Measurements from ENCODE around the gene OR10A3. TPM values are rescaled to one million over a fixed set of nuclear protein-coding genes. Genes with fewer than 3 reads are reported as not detected.

OR10A3 gene
- total RNA-seq, 2 donors from 2014 or later, result not detected

DNA sequence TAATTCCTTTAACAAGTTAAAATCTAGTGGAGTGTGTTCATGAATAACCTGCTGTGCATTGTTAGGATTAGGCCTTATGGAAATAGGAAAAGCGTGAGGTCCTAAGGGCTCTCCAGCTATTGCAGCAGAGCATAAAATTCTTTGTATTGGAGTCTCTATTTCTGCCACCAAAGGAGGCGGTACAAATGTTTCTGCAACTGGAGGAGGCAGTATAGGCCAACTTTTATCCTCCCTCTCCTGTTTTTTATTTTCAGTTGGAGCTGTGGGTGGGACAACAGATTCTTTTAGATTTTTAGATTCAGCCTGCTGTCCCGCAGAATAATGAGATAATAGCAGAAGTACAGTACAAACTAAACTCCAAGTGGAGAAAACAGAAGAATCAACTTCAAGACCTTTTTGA is 36.6 kb downstream of the OR10A3 start:
- Histone ChIP-seq H3K4me1 (no peaks in the 10 kb centered on the region), H3K27me3 (no peaks in the 10 kb centered on the region)

DNA sequence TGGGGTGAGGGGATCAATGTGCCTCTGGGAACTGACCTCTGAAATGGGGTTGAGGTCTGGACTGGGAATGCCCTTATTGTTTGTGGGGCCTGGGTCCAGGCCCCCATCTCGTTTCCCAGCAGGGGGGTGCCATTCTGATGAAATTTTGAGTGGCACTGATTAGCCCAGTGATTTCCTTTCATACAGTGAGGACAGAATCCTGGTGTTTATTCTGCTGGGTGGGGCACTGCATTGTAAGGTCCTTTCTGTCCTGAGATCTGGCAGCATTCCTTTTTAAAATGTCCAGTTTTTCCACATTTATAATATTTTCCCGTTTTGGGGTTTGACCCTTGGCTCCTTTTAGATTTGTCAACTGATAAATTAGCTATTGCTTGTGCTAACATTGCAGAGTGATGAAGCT is 37.6 kb downstream of the OR10A3 start:
- Histone ChIP-seq H3K4me3 (no peak overlapping the region), H3K27me3 (no peaks in the 10 kb centered on the region), H3K27ac (no peak overlapping the region), H3K9me3 (no peaks in the 10 kb centered on the region), H3K36me3 (no peaks in the 10 kb centered on the region), H3K4me1 (no peaks in the 10 kb centered on the region)
- no peak for TF ChIP-seq CTCF (IDR thresholded peaks at IDR 0.05)
- no peak for DNase-seq (ENCODE audit: low spot score)

More for the DNA sequence above, 36.6 kb downstream of the OR10A3 start:
- Histone ChIP-seq H3K9me3 (no peaks in the 10 kb centered on the region), H3K4me3 (no peak overlapping the region), H3K36me3 (no peaks in the 10 kb centered on the region), H3K27ac (no peak overlapping the region)
- no peak for DNase-seq (ENCODE audit: low spot score)
- no peak for TF ChIP-seq CTCF (IDR thresholded peaks at IDR 0.05)

DNA sequence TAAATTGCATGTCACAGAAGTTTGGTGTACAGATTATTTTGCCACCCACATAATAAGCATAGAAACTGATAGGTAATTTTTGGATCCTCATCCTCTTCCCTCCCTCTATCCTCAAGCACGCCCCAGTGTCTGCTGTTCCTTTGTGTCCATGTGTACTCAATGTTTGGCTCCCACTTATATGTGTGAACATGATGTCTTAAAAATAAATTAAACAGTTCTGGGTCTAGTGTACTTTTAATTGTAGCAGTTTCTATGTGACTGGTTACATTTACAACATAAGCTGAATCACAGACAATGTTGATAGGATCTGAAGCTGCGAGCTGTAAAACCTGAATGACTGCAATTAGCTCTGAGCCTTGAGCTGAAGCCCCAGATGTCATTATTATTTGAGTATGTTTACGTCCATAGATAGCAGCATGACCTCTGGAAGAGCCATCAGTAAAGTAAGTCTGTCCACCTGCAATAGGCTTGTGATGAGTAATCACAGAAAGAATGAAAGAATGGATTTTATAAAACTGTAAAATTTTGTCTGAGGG is 40.1 kb downstream of the OR10A3 start:
- Histone ChIP-seq H3K4me1 (no peaks in the 10 kb centered on the region), H3K27ac (no peak overlapping the region), H3K27me3 (no peaks in the 10 kb centered on the region), H3K9me3 (no peaks in the 10 kb centered on the region), H3K4me3 (no peak overlapping the region), H3K36me3 (no peaks in the 10 kb centered on the region)
- no peak for DNase-seq (ENCODE audit: low spot score)
- TF ChIP-seq CTCF (IDR thresholded peaks at IDR 0.05), result no peak

GRCh38 chr11:7900686-7901085 is 40.8 kb downstream of the OR10A3 start:
- no peaks in the 10 kb centered on the region for H3K9me3 ChIP-seq
- no peak overlapping the region for H3K4me3 ChIP-seq
- no peaks in the 10 kb centered on the region for H3K4me1 ChIP-seq
- H3K36me3 ChIP-seq, result no peaks in the 10 kb centered on the region
- no peak for TF ChIP-seq CTCF (IDR thresholded peaks at IDR 0.05)
- H3K27me3 ChIP-seq, result no peaks in the 10 kb centered on the region
- no peak overlapping the region for H3K27ac ChIP-seq
- DNase-seq (ENCODE audit: low spot score), result no peak

GRCh38 chr11:7899418-7899817 is 42.1 kb downstream of the OR10A3 start:
- TF ChIP-seq CTCF (IDR thresholded peaks at IDR 0.05), result no peak
- no peak overlapping the region for H3K4me3 ChIP-seq
- H3K27me3 ChIP-seq, result no peaks in the 10 kb centered on the region
- no peak for DNase-seq (ENCODE audit: low spot score)
- H3K36me3 ChIP-seq, result no peaks in the 10 kb centered on the region
- no peak overlapping the region for H3K27ac ChIP-seq
- no peaks in the 10 kb centered on the region for H3K9me3 ChIP-seq
- no peaks in the 10 kb centered on the region for H3K4me1 ChIP-seq

GRCh38 chr11:7898666-7899283 is 42.7 kb downstream of the OR10A3 start:
- no peak for DNase-seq (ENCODE audit: low spot score)
- Histone ChIP-seq H3K9me3 (no peaks in the 10 kb centered on the region), H3K27ac (no peak overlapping the region), H3K27me3 (no peaks in the 10 kb centered on the region), H3K36me3 (no peaks in the 10 kb centered on the region), H3K4me1 (no peaks in the 10 kb centered on the region), H3K4me3 (no peak overlapping the region)
- no peak for TF ChIP-seq CTCF (IDR thresholded peaks at IDR 0.05)
